ENCODE results near the gene RSPH6A. TPM values are rescaled to one million over a fixed set of nuclear protein-coding genes. Genes with fewer than 3 reads are reported as not detected.

RSPH6A gene
- total RNA-seq, 4 donors from 2014 or later = not detected

DNA sequence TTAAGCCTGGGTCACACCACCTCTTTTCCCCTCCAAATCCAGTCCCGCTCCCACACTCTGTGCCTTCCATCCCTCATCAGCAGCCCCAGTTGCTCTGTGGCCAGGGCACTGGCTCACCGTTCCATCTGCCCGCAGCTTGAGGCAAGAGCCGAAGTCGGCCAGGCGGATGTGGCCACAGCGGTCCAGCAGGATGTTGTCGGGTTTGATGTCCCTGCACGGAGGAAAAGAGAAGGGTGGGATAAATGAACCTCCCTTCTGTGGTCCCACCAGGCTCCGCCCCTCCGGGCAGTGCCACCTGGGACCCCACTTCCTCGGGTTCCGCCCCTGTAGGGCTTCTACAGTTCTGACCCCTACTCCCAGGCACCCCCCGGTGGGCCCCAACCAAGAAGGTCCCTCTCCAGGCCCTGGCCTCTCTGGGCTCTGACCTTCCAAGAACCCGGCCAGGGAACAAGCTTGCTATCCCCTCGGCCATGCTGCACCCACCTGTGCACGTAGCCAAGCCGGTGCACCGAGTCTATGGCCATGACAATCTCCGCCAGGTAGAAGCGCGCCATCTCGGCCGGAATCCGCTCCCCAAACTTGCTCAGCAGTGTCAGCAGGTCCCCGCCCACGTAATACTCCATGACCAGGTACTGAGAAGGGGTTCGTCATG, 37.0 kb downstream of the RSPH6A start:
- intact Hi-C loops (cut with DNase I; ENCODE audit: low total_unique reads) = no loop called here
- no peak for TF ChIP-seq POLR2A (IDR thresholded peaks at IDR 0.05)
- TF ChIP-seq, protein P1, sequence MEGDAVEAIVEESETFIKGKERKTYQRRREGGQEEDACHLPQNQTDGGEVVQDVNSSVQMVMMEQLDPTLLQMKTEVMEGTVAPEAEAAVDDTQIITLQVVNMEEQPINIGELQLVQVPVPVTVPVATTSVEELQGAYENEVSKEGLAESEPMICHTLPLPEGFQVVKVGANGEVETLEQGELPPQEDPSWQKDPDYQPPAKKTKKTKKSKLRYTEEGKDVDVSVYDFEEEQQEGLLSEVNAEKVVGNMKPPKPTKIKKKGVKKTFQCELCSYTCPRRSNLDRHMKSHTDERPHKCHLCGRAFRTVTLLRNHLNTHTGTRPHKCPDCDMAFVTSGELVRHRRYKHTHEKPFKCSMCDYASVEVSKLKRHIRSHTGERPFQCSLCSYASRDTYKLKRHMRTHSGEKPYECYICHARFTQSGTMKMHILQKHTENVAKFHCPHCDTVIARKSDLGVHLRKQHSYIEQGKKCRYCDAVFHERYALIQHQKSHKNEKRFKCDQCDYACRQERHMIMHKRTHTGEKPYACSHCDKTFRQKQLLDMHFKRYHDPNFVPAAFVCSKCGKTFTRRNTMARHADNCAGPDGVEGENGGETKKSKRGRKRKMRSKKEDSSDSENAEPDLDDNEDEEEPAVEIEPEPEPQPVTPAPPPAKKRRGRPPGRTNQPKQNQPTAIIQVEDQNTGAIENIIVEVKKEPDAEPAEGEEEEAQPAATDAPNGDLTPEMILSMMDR (IDR thresholded peaks at IDR 0.05) = no peak
- WGBS, 2 donors = 91 to 94% methylated on average over 26 of the region's 28 CpGs
- DNase-seq (ENCODE audit: low spot score in 2 of 2) = no peak
- H3K4me3 ChIP-seq (ENCODE audit: low read depth, poor library complexity, severe bottlenecking) = no peak overlapping the region

DNA sequence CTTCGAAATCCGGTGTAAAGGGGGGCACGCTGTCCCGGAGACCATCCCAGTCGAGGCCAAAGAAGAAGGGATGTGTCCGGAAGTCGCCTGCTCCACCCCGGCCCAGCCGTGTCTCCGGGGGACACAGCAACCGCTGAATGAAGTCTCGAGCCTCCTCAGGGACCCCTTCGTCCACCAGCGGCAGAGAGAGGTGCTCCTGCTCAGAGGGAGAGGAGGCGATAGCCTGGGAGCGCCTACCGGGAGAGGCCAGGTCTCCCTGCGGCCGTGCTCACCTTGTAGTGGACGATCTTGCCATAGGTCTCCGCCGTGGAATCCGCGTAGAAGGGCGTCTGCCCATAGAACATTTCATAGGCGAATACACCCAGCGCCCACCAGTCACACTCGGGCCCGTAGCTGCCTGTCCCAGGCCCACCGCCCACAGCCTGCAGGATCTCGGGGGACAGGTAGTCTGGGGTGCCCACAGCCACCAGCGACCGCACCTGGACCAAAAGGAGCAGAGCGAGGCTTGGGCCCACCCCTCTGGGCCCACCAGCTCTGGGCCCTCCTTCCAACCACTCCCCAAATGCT, 37.6 kb downstream of the RSPH6A start:
- WGBS, 2 donors = 91 to 95% methylated on average over 34 of the region's 34 CpGs
- H3K4me3 ChIP-seq (ENCODE audit: low read depth, poor library complexity, severe bottlenecking) = no peak overlapping the region
- intact Hi-C loops (cut with DNase I; ENCODE audit: low total_unique reads) = no loop called here
- DNase-seq (ENCODE audit: low spot score in 2 of 2) = no peak
- TF ChIP-seq, protein P1 (IDR thresholded peaks at IDR 0.05) = no peak
- TF ChIP-seq POLR2A (IDR thresholded peaks at IDR 0.05) = no peak

DNA sequence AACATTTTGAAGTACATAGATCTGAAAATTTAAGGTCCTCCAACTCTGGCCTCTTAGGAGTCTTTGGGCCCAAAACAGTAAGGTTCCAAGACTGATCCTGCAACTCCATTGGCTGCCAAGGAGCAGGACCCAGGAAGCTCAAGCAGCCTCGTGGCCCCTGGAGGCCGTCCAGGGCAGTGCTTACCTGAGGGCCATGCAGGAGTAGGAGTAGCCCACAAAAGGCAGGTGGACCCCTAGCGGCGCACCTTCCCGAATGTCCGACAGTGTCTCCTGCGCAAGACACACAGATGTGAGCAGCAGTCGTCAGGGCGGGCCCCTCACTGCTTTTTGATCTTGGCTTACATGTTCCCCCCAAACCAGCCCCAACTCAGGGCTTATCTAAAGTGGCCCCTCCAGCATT, 40.3 kb downstream of the RSPH6A start:
- intact Hi-C loops (cut with DNase I; ENCODE audit: low total_unique reads) = no loop called here
- TF ChIP-seq, protein P1 (IDR thresholded peaks at IDR 0.05) = no peak
- no peak for TF ChIP-seq POLR2A (IDR thresholded peaks at IDR 0.05)
- no peak for DNase-seq (ENCODE audit: low spot score in 2 of 2)
- WGBS, 2 donors = 87 to 88% methylated on average over 9 of the region's 9 CpGs
- no peak overlapping the region for H3K4me3 ChIP-seq (ENCODE audit: low read depth, poor library complexity, severe bottlenecking)

DNA sequence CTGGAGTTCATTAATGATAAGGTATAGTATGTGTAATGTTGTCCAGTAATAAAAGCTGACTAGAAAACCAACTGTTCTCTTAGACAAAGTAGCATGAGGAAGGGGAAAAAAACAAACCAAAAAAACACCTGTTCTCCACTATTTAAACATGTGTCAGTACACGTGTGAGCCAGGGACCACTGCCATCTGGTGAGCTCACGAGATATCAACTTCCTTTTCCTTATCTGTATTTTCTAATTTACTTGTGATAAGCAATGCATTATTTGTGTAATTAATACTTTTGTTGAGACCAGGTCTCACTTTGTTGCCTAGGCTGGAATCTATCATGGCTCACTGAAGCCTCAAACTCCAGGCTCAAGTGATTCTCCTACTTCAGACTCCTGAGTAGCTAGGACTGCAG, 41.7 kb downstream of the RSPH6A start:
- 47 to 49% methylated on average over 2 of the region's 2 CpGs for WGBS, 2 donors
- H3K4me3 ChIP-seq (ENCODE audit: low read depth, poor library complexity, severe bottlenecking) = no peak overlapping the region
- TF ChIP-seq, protein P1 (IDR thresholded peaks at IDR 0.05) = no peak
- TF ChIP-seq POLR2A (IDR thresholded peaks at IDR 0.05) = no peak
- intact Hi-C loops (cut with DNase I; ENCODE audit: low total_unique reads) = no loop called here
- no peak for DNase-seq (ENCODE audit: low spot score in 2 of 2)

DNA sequence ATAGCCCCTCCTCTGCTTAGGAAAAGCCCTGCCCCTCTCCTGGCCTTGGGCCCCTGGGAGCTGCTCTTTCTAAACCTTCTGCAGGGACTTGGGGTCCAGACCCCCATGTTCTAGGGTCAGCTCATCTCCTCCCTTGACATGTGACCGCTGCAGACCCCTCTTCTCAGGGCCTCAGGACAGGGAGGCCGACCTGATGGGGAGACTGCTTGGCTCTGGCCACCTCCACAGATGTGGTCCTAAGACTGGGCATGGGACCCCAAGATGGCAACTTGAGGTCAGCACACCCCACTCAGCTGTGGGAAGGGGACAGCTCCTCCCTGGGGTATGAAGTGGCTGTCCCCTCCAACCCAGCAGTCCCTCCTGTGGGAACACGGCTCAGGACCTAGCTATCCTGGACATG, 42.2 kb downstream of the RSPH6A start:
- TF ChIP-seq, protein P1 (IDR thresholded peaks at IDR 0.05) = no peak
- TF ChIP-seq POLR2A (IDR thresholded peaks at IDR 0.05) = no peak
- WGBS, 2 donors = 74 to 90% methylated on average over 3 of the region's 3 CpGs

More for the DNA sequence above, 42.2 kb downstream of the RSPH6A start:
- DNase-seq (ENCODE audit: low spot score in 2 of 2) = no peak
- intact Hi-C loops (cut with DNase I; ENCODE audit: low total_unique reads) = no loop called here
- H3K4me3 ChIP-seq (ENCODE audit: low read depth, poor library complexity, severe bottlenecking) = no peak overlapping the region

Data from lower leg skin (tissue), 4 donors.